HG02973 (cell line): ENCODE results near the gene TIMM22.
"Not testable (repeated sequence)": the region's sequence is repeated elsewhere in the genome, so short reads cannot be mapped to it uniquely, and the experiment has no call there.

Experiments
- ATAC-seq: cut with Tn5 transposase; IDR thresholded peaks from one replicate; pipeline ENCODE4 v1.9.1; 2021; ENCODE audit warnings: moderate library complexity; ENCODE audit not compliant: unreplicated experiment

The TIMM22 gene

GRCh38 chr17:996554-997344, at the start of gene TIMM22:
Gene TIMM22 (plus strand): TSS chr17:997129. CDS start chr17:997143, 14 bp downstream.
- ATAC-seq, result peak; percentile 77

- ATAC-seq, result no peak
Measured at GRCh38 chr17:948284-948852, 48.6 kb upstream of the TIMM22 start.

GRCh38 chr17:949623-950303, 47.2 kb upstream of the TIMM22 start:
- no peak for ATAC-seq

- ATAC-seq, result no peak
Measured at GRCh38 chr17:951325-952132, 45.4 kb upstream of the TIMM22 start.

GRCh38 chr17:952592-952991, 44.3 kb upstream of the TIMM22 start:
- not testable (repeated sequence) for ATAC-seq

- no peak for ATAC-seq
Measured at GRCh38 chr17:953767-954166, 43.2 kb upstream of the TIMM22 start.

GRCh38 chr17:954431-955164, 42.3 kb upstream of the TIMM22 start:
- no peak for ATAC-seq

GRCh38 chr17:956905-957304, 40.0 kb upstream of the TIMM22 start:
- ATAC-seq, result no peak

- ATAC-seq, result no peak
Measured at GRCh38 chr17:957856-958421, 39.0 kb upstream of the TIMM22 start.

GRCh38 chr17:958712-959451, 38.0 kb upstream of the TIMM22 start:
- no peak for ATAC-seq

GRCh38 chr17:962166-962565, 34.8 kb upstream of the TIMM22 start:
- ATAC-seq, result no peak

- no peak for ATAC-seq
Measured at GRCh38 chr17:962670-963069, 34.3 kb upstream of the TIMM22 start.

GRCh38 chr17:964876-965275, 32.1 kb upstream of the TIMM22 start:
- no peak for ATAC-seq

GRCh38 chr17:965311-965989, 31.5 kb upstream of the TIMM22 start:
- no peak for ATAC-seq

GRCh38 chr17:967122-967521, 29.8 kb upstream of the TIMM22 start:
- no peak for ATAC-seq

- no peak for ATAC-seq
Measured at GRCh38 chr17:968812-969730, 27.9 kb upstream of the TIMM22 start.

- no peak for ATAC-seq
Measured at GRCh38 chr17:969811-970355, 27.0 kb upstream of the TIMM22 start.

- no peak for ATAC-seq
Measured at GRCh38 chr17:970364-970763, 26.6 kb upstream of the TIMM22 start.
